GM18502 (cell line): ENCODE results near the gene COX10.
"Not testable (repeated sequence)": the region's sequence is repeated elsewhere in the genome, so short reads cannot be mapped to it uniquely, and the experiment has no call there.

Experiments used
- ATAC-seq: cut with Tn5 transposase; IDR thresholded peaks from one replicate; pipeline ENCODE4 v1.9.1; 2021; ENCODE audit warnings: mild to moderate bottlenecking; ENCODE audit not compliant: unreplicated experiment, poor library complexity

Gene COX10

DNA sequence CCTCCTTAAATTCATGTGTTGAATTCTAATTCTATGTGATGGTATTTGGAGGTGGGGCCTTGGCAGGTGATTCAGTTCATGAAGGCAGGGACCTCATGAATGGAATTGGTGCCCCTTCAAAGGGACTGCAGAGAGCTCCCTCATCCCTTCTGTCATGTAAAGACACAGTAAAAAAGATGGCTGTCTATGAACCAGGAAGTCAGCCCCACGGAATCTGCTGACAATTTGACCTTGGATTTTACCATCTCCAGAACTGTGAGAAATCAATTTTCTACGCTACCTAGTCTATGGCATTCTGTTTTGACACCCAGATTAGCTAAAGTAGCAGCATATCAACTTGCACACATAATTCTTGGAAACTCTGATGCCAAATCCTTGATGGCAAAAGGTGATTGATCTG is 165.7 kb downstream of the COX10 start:
- not testable (repeated sequence) for ATAC-seq

- ATAC-seq, result not testable (repeated sequence)
Measured at GRCh38 chr17:14236032-14236431, 166.7 kb downstream of the COX10 start.

DNA sequence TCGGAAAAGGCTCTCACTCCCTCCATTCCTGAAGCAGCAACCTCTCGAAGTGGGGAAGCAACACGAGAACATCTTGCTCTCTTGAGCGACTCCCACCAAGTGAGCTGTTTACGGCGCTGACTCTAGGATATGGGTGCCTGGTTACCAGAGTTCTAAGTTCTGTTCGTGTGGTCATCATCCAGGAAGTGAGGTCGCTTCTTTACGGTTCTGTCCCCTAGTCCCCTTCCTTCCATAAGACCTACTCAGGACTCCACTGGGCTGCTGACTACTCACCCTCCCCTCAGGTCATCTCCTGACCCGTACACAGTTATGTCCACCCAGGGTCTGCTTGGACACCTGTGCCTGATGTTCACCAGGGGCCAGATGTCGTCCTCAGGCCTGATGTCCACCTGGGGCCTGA is 167.5 kb downstream of the COX10 start, which contains the start of gene CDRT15:
Gene CDRT15 (minus strand): TSS at position 101 of the 400 bp plus-strand sequence. CDS start 29 bp downstream, at position 72.
- not testable (repeated sequence) for ATAC-seq

DNA sequence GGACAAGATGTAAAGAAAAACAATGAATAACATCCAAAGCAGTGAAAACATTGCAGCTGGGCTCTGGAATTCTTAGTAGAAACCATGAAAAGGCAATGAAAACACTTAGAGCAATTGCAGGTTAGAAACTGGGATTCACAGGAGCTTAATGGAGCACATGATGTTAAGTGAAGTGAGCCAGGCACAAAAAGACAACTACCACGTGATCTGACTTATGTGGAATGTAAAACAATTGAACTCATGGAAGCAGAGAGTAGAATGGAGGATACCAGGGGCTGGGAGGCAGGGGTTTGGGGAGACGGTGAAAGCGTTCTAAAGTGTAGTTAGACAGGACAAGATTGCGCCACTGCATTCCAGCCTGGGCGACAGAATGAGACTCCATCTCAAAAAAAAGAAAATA is 170.0 kb downstream of the COX10 start:
- ATAC-seq, result not testable (repeated sequence)

DNA sequence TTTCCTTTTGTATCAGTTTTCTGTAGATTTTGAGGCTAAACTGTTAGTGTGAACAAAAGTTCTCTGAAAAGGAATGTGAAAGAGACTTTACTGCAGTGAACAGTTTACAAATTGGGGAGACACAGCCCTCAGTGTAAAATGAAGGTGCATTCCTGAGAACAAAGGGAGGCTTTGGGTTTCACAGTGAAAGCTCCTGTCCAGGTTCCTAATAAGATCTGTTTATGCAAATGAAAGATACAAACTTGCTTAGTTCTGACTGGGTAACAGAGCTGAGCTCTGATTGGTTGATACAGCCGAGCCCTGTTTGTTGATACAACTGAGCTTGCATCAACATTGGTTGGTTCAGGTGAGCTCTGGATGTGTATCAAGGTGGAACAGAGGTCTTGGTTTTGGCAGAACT is 175.7 kb downstream of the COX10 start:
- ATAC-seq, result no peak

- ATAC-seq, result no peak
Measured at GRCh38 chr17:14245629-14246028, 176.3 kb downstream of the COX10 start.
